Hepatic stellate cell (primary cell): ENCODE data around the gene GNAI3.

Source experiments
- DNase-seq: peaks from one replicate; pipeline ENCODE4 v3.0.0; 2011; ENCODE audit warnings: low spot score

The GNAI3 gene

GRCh38 chr1:109546311-109547109 is 1.9 kb upstream of the GNAI3 start:
- peak; percentile 93 for DNase-seq

DNA sequence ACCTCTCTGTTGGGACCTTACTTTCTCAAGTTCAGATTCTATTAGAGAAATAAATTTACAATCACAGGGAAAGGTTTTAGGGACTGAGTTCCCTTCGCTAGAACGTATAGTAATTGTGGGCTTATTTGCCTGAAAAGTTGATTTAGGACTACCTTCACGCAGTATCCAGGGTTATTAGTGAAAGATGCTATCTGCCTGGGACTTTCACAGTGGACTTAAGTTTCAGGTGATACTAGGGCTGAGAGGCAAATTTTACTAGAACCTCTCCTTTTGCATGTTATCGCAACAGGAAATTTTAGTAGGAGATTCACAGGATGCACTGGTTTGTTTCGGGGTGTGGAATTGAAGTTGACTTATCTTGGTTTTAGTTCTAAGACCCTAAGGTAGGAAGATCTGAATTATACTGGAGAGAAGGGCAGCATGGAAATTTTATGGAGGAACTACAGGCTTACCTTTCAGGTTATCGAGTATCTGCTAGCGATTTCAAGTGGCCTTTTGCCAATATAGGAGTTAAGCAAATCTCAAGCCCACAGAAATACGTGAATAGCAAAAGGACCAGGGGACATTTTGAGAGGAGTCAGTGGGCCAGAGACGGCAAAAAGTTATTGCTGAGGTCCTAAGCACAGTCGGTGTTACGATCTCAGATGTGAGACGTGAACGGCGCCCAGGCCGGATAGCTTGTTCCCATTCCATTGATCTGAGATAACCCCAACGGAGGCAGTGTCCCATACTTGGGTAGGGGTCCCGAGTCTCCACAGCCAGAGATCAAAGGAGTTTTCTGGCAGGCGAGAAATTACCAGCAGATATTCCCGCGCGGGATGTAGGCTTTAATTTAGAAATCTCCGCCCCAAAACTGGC is 723 bp upstream of the GNAI3 start:
- no peak for DNase-seq

DNA sequence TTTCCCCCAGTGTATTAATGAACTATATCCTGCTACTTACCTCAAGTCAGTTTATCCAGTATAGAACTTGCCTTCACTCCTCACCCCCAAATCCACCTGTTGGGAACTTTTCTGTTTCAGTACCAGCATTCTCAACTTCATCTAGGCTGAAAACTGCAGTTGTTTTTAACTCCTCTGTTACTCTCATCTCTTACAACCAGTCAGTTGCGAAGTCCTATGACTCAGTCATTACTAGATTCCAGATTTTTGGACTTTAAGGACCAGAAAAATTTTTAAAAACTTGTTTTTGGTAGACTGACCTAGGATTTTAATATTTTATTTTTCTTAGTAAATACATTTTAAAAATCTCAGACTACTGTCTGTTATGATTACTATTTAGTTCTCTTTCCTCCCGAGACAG is 8.1 kb downstream of the GNAI3 start:
- no peak for DNase-seq

DNA sequence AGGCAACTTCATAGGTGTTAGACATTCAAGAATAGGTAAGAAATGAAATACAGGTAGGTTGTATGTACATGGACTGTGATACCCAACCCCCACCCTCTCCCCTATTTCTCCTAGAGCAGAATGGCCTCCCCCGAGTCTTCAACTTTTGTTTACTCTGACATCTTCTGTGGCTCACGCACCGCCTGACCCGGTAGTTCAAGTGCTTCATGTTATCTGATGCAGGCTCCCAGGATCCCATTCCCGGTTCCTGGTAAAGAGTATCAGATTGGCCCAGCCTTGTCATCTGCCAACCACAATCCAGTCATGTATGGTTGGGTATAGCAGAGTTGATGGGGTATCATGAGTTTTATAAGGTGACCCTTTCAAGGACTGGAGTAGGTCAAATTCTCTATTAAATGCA is 9.1 kb downstream of the GNAI3 start:
- DNase-seq, result no peak

GRCh38 chr1:109559995-109560394 is 11.6 kb downstream of the GNAI3 start:
- DNase-seq, result no peak

DNA sequence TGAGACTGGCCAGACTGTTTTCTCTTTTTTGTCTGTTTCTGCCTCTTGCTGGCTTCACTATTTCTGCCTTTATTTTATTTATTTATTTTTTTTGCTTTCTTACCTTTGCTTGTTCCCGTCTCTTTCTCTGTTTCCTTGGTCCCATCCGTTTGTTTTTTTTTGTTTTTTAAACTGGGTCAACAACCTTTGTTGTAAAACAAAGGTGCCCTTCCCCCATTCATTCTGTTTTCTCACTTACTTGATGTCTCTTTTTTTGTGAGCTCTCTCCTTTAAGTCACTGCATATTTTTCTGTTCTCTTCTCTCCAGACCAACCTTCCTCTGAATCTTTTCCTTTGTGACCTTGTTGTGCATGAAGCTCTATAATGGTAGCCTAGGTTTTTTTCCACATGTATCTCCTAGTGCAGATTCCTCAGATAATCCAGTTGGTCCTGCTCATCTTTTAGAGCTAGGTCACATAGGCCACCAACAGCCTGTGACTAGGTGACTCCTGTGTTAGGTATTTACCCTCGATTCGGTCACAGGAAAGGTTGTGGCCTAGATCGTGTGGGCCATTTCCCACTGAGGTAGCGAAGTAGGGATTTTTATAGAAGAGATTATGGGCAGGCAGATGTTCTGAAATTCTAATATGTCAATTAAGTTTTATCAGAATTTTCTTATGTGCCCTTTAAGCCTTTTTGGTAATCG is 15.9 kb downstream of the GNAI3 start:
- DNase-seq, result no peak

GRCh38 chr1:109565241-109565640 is 16.8 kb downstream of the GNAI3 start:
- DNase-seq, result no peak

- DNase-seq, result no peak
These were observed 18.6 kb downstream of the GNAI3 start for GRCh38 chr1:109566982-109567381.

- no peak for DNase-seq
These were observed 19.7 kb downstream of the GNAI3 start for GRCh38 chr1:109567877-109568672.

DNA sequence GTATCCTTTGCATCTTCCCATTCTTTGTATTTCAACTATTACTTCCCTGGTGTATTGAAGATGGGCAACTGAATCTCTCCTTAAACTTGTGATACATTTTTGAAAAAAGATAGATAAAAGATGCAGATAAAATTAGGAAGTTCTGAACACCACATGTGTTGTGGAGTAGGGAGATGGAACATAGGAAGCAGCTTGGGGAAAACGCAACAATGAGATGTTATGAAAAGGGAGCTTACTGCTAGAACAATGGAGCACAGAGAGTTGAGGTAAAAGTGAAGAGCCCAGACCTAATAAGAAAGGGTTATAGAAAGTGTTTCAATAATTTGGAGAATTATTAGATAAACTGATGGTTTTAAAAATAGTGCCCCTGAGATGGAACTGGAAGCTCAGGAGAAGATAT is 20.9 kb downstream of the GNAI3 start:
- DNase-seq, result no peak

GRCh38 chr1:109570414-109570813 is 22.0 kb downstream of the GNAI3 start:
- DNase-seq, result peak; percentile 14

DNA sequence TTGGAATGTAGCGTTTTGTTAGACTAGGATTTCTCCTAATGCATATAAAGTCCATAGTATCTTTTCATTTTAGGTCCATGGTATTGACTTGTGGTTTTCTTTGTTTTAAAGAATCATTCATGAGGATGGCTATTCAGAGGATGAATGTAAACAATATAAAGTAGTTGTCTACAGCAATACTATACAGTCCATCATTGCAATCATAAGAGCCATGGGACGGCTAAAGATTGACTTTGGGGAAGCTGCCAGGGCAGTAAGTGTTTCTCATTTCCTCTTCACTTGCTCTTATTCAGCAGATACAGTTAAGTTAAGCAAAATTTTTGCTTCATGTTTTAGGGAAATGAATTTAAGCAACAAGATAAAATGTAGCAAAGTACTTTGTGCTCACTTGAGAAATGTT is 25.4 kb downstream of the GNAI3 start:
- no peak for DNase-seq

GRCh38 chr1:109578947-109579443 is 30.6 kb downstream of the GNAI3 start:
- peak; percentile 9 for DNase-seq

DNA sequence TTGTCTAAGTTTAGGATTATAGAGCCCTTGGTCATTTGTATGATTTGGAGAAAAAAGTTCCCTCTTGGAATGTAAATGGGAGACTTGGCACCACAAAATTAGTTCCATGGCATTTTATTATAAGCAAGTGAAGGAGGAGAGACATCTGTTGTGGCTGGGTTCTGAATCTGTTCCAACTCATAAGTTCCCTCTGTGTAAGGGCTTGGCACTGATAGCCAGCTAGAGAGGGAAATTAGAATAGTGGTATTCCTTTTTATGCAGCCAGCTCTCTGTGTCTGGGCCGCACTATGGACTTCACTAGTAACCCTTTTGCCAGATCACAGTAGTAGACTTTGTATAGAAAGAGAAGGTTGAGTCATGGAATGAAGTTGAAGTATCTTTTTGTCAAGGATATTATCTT is 31.1 kb downstream of the GNAI3 start:
- no peak for DNase-seq

DNA sequence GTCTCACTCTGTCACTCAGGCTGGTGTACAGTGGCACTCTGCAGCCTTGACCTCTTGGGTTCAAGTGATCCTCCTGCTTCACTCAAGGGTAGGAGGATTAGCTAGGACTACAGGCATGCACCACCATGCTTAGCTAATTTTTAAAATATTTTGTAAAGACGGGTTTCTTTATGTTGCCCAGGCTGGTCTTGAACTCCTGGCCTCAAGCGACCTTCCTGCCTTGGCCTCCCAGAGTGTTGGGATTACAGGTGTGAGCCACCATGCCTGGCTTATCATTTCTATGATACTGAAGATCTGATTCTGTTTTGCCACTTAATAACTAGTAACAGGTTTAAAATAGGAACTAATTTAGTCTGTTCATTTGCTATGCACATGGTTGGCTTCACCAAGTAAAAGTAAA is 33.6 kb downstream of the GNAI3 start:
- no peak for DNase-seq

DNA sequence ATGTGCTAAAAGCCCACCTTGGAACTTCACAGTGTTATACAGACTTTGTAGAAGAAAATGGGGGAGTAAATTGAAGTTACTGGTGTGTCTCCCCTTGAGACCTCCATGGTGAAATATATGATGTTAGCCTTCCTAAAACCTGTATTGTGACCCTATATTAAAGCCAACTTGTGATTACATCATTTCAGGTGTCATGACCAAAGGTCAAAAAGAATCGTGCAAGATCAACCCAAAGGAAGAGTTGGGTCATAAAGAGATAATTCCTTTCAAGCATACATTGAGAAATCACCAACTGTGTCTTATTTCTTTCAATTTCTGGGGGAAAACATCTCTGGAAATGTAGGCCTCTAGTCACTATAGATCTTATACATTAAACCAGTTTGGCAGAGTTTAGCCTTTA is 36.4 kb downstream of the GNAI3 start:
- DNase-seq, result no peak

GRCh38 chr1:109586055-109586454 is 37.6 kb downstream of the GNAI3 start:
- no peak for DNase-seq

GRCh38 chr1:109589177-109589576 is 40.8 kb downstream of the GNAI3 start:
- no peak for DNase-seq

DNA sequence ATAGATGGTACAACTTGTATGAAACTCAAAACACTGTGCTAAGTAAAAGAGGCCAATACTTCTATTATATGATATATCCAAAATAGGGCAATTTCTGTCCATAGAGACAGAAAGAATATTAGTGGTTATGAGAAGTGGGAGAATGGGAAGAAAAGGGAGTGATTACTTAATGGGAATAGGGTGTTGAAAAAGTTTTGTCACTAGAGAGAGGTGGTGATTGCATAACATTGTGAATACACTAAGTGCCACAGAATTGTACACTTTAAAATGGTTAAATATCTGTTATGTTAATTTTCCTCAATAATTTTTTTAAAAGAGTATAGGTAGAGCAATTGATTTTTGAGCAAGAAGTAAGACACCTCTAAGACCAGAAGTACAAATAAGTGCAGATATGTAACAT is 41.3 kb downstream of the GNAI3 start:
- DNase-seq, result no peak

DNA sequence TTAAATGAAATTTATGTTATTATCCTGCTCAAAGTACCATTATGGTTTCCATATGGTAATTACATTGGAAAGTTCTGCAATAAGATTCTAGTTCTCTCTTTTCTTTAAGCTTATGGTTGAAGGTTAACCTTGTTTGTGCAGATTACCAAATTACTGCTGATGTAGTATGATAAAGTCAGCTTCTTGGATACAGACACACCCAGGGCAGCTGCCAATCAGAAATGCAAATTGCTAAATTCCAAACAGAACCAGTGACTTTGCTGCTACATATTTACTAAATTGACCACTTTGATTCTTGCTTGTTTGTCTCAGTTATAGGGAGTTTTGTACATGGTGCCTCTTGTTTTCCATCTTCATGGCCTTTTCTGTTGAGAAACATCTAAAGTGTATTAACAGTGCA is 44.5 kb downstream of the GNAI3 start:
- DNase-seq, result no peak

- DNase-seq, result no peak
These were observed 47.1 kb downstream of the GNAI3 start for GRCh38 chr1:109595531-109595930.

GRCh38 chr1:109598156-109598555 is 49.7 kb downstream of the GNAI3 start:
- DNase-seq, result no peak
